ENCODE measurements around the gene SMARCAL1. TPM values are rescaled to one million over a fixed set of nuclear protein-coding genes. Genes with fewer than 3 reads are reported as not detected.

SMARCAL1 gene
- total and polyA plus RNA-seq, 5 donors from 2014 or later = 19.8 to 25.1 (median 24.1) TPM

DNA sequence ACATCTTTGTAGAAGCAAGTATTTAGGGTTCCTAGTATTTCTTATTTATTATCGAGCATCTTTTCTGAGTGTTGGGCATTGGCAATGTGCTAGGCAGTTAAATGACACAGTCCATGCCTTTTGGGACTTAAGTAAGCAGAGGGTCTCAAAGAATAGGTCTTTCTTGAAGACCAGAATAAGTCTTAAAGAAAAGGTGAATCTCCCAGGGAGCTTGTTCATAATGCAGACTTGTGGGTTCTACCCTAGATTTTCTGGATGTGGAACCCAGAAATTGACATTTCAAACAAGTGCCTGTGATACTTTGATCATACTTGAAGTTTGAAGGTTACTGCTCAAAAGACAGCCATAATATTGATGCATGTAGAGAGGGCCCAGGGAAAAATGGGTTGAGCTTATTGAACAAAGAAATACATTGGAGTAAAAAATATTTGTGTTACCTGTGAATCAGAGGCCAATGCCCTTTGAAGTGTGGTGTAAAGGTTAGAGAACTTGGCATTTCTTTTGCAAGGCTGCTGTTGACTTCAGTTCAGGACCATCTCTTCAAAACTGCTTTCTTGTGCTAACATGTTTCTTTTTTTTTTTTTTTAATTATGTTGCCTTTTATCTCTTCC, 110.7 kb downstream of the SMARCAL1 start:
- Histone ChIP-seq H3K27ac (ENCODE audit: insufficient read depth, low read length, poor library complexity, severe bottlenecking) (no peak overlapping the region), H3K4me1 (ENCODE audit: control insufficient read depth, insufficient read depth, low read length, poor library complexity, severe bottlenecking) (no peaks in the 10 kb centered on the region), H3K36me3 (ENCODE audit: control insufficient read depth, insufficient read depth, low read length) (no peaks in the 10 kb centered on the region), H3K27me3 (ENCODE audit: control insufficient read depth, insufficient read depth, low read length) (no peaks in the 10 kb centered on the region), H3K4me3 (ENCODE audit: low read depth, low read length) (no peak overlapping the region), H3K9me3 (ENCODE audit: control insufficient read depth in 2 of 2, low read length in 2 of 2) (no peaks in the 10 kb centered on the region)
- Mint-ChIP-seq H3K27ac (no peak overlapping the region), H3K4me3 (no peak overlapping the region), H3K4me1 (no peaks in the 10 kb centered on the region), H3K9me3 (peaks cover 0 to 3% (median 0%) of the 10 kb centered on the region in 7 donors), H3K36me3 (no peaks in the 10 kb centered on the region), H3K27me3 (no peaks in the 10 kb centered on the region)
- ATAC-seq (ENCODE audit: low read depth in 2 of 2) = no peak
- DNase-seq = no peak

DNA sequence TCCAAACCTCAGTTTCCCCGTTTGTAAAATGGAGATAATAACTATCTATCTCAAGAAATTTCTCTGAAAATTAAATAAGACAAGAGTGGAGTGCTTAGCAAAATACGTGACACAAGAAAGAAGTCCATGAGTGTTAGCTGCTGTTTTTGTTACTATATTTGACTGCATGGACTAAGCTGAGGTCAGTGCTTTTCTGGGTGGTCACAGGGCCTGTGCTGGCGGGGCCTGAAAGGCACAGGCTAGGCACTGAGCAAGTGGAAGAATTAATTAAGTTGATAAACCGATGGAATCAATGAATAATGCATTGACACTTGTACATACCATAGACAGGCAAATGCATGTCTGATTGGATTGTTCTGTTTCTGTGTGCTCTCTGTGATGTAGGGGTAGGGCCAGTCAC, 113.7 kb downstream of the SMARCAL1 start:
- H3K4me3 Mint-ChIP-seq = no peak overlapping the region
- Histone ChIP-seq H3K4me3 (ENCODE audit: low read depth, low read length) (no peak overlapping the region), H3K9me3 (ENCODE audit: control insufficient read depth in 2 of 2, low read length in 2 of 2) (no peaks in the 10 kb centered on the region), H3K4me1 (ENCODE audit: control insufficient read depth, insufficient read depth, low read length, poor library complexity, severe bottlenecking) (no peaks in the 10 kb centered on the region), H3K27me3 (ENCODE audit: control insufficient read depth, insufficient read depth, low read length) (no peaks in the 10 kb centered on the region), H3K27ac (ENCODE audit: insufficient read depth, low read length, poor library complexity, severe bottlenecking) (no peak overlapping the region), H3K36me3 (ENCODE audit: control insufficient read depth, insufficient read depth, low read length) (no peaks in the 10 kb centered on the region)
- H3K27ac Mint-ChIP-seq = no peak overlapping the region
- DNase-seq (no peak), ATAC-seq (ENCODE audit: low read depth in 2 of 2) (no peak)
- H3K27me3 Mint-ChIP-seq = no peaks in the 10 kb centered on the region
- H3K4me1 Mint-ChIP-seq = no peaks in the 10 kb centered on the region
- no peaks in the 10 kb centered on the region for H3K36me3 Mint-ChIP-seq
- H3K9me3 Mint-ChIP-seq = peaks cover 0 to 3% (median 0%) of the 10 kb centered on the region in 7 donors

DNA sequence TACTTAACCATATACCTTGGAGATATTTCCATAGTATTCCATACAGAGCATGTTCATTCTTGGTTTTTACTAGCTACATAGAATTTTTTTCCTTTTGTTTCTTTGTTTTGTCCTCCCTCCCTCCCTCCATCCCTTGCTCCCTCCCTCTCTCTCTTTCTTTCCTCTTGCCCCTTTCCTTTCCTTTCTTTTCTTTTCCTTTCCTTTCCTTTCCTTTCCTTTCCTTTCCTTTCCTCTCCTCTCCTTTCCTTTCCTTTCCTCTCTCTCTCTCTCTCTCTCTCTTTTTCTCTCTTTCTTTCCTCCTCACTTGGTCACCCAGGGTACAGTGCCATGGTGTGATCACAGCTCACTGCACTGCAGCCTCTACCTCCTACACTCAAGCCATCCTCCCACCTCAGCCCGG, 114.7 kb downstream of the SMARCAL1 start:
- H3K27ac ChIP-seq (ENCODE audit: insufficient read depth, low read length, poor library complexity, severe bottlenecking) = no peak overlapping the region
- ATAC-seq (ENCODE audit: low read depth in 2 of 2) (no peak), DNase-seq (no peak)
- no peak overlapping the region for H3K4me3 ChIP-seq (ENCODE audit: low read depth, low read length)
- peaks cover under 1% of the 10 kb centered on the region for H3K27me3 Mint-ChIP-seq
- H3K36me3 Mint-ChIP-seq = no peaks in the 10 kb centered on the region
- H3K27ac Mint-ChIP-seq = no peak overlapping the region
- no peaks in the 10 kb centered on the region for H3K4me1 Mint-ChIP-seq
- H3K4me1 ChIP-seq (ENCODE audit: control insufficient read depth, insufficient read depth, low read length, poor library complexity, severe bottlenecking) = no peaks in the 10 kb centered on the region
- no peak overlapping the region for H3K4me3 Mint-ChIP-seq
- no peaks in the 10 kb centered on the region for H3K27me3 ChIP-seq (ENCODE audit: control insufficient read depth, insufficient read depth, low read length)
- H3K9me3 Mint-ChIP-seq = peaks cover 0 to 3% (median 0%) of the 10 kb centered on the region in 7 donors
- no peaks in the 10 kb centered on the region for H3K9me3 ChIP-seq (ENCODE audit: control insufficient read depth in 2 of 2, low read length in 2 of 2)
- no peaks in the 10 kb centered on the region for H3K36me3 ChIP-seq (ENCODE audit: control insufficient read depth, insufficient read depth, low read length)

- Mint-ChIP-seq H3K27me3 (peaks cover 4% of the 10 kb centered on the region), H3K4me1 (no peaks in the 10 kb centered on the region), H3K36me3 (no peaks in the 10 kb centered on the region), H3K9me3 (peaks cover 0 to 3% (median 0%) of the 10 kb centered on the region in 7 donors), H3K4me3 (no peak overlapping the region), H3K27ac (no peak overlapping the region)
- no peak for DNase-seq
- H3K4me3 ChIP-seq (ENCODE audit: low read depth, low read length) = no peak overlapping the region
- H3K4me1 ChIP-seq (ENCODE audit: control insufficient read depth, insufficient read depth, low read length, poor library complexity, severe bottlenecking) = no peaks in the 10 kb centered on the region
- no peak for ATAC-seq (ENCODE audit: low read depth in 2 of 2)
- no peak overlapping the region for H3K27ac ChIP-seq (ENCODE audit: insufficient read depth, low read length, poor library complexity, severe bottlenecking)
- no peaks in the 10 kb centered on the region for H3K27me3 ChIP-seq (ENCODE audit: control insufficient read depth, insufficient read depth, low read length)
- H3K36me3 ChIP-seq (ENCODE audit: control insufficient read depth, insufficient read depth, low read length) = no peaks in the 10 kb centered on the region
- no peaks in the 10 kb centered on the region for H3K9me3 ChIP-seq (ENCODE audit: control insufficient read depth in 2 of 2, low read length in 2 of 2)
Observed at GRCh38 chr2:216527600-216527999, 115.3 kb downstream of the SMARCAL1 start.

GRCh38 chr2:216532562-216532961, 120.3 kb downstream of the SMARCAL1 start:
- DNase-seq (no peak), ATAC-seq (ENCODE audit: low read depth in 2 of 2) (no peak)
- no peaks in the 10 kb centered on the region for H3K9me3 ChIP-seq (ENCODE audit: control insufficient read depth in 2 of 2, low read length in 2 of 2)
- H3K27ac Mint-ChIP-seq = no peak overlapping the region
- H3K4me1 Mint-ChIP-seq = peaks cover 0 to 3% (median 0%) of the 10 kb centered on the region in 4 donors
- no peak overlapping the region for H3K4me3 ChIP-seq (ENCODE audit: low read depth, low read length)
- no peaks in the 10 kb centered on the region for H3K36me3 ChIP-seq (ENCODE audit: control insufficient read depth, insufficient read depth, low read length)
- H3K27ac ChIP-seq (ENCODE audit: insufficient read depth, low read length, poor library complexity, severe bottlenecking) = no peak overlapping the region
- no peak overlapping the region for H3K4me3 Mint-ChIP-seq
- H3K9me3 Mint-ChIP-seq = peaks cover 0 to 2% (median 0%) of the 10 kb centered on the region in 7 donors
- no peaks in the 10 kb centered on the region for H3K27me3 ChIP-seq (ENCODE audit: control insufficient read depth, insufficient read depth, low read length)
- H3K27me3 Mint-ChIP-seq = peaks cover 11% of the 10 kb centered on the region
- H3K4me1 ChIP-seq (ENCODE audit: control insufficient read depth, insufficient read depth, low read length, poor library complexity, severe bottlenecking) = no peaks in the 10 kb centered on the region
- H3K36me3 Mint-ChIP-seq = no peaks in the 10 kb centered on the region

Other genes with a start within 250 kb of the SMARCAL1 start
- gene MARCHF4, start 40.0 kb upstream of the SMARCAL1 start, total RNA-seq = not detected
- not detected for gene MARCHF4, start 40.0 kb upstream of the SMARCAL1 start, polyA plus RNA-seq
- gene RPL37A, start 86.4 kb downstream of the SMARCAL1 start, total RNA-seq = 2,531 TPM
- 1,000 to 10,000 TPM; 3,362 to 4,158 (median 3,782) TPM for gene RPL37A, start 86.4 kb downstream of the SMARCAL1 start, polyA plus RNA-seq
- gene IGFBP2, start 220.9 kb downstream of the SMARCAL1 start, total RNA-seq = not detected
- gene IGFBP2, start 220.9 kb downstream of the SMARCAL1 start, polyA plus RNA-seq = not detected